ENCODE data around the gene TMEM31.

The TMEM31 gene

GRCh38 chrX:103710609-103711008 lies at the start of gene TMEM31:
Gene TMEM31 (plus strand): TSS chrX:103710909. CDS start chrX:103712259, 1,350 bp downstream.
- no peak for TF ChIP-seq CTCF (conservative IDR thresholded peaks at IDR 0.05)
- H3K27ac ChIP-seq = no peak within 1 kb of the TSS

GRCh38 chrX:103663981-103664762 lies 46.5 kb upstream of the TMEM31 start:
- no peak for TF ChIP-seq CTCF (conservative IDR thresholded peaks at IDR 0.05)
- no peak overlapping the region for H3K27ac ChIP-seq

- no peak for TF ChIP-seq CTCF (conservative IDR thresholded peaks at IDR 0.05)
Measured at GRCh38 chrX:103666202-103667107, 44.3 kb upstream of the TMEM31 start.

GRCh38 chrX:103669745-103670144 lies 41.0 kb upstream of the TMEM31 start:
- TF ChIP-seq CTCF (conservative IDR thresholded peaks at IDR 0.05) = no peak
- H3K27ac ChIP-seq = no peak overlapping the region

More at GRCh38 chrX:103666202-103667107, 44.3 kb upstream of the TMEM31 start:
- H3K27ac ChIP-seq = no peak overlapping the region

- no peak for TF ChIP-seq CTCF (conservative IDR thresholded peaks at IDR 0.05)
- no peak overlapping the region for H3K27ac ChIP-seq
Measured at GRCh38 chrX:103674531-103675454, 35.9 kb upstream of the TMEM31 start.

- no peak overlapping the region for H3K27ac ChIP-seq
- no peak for TF ChIP-seq CTCF (conservative IDR thresholded peaks at IDR 0.05)
Measured at GRCh38 chrX:103678199-103678993, 32.3 kb upstream of the TMEM31 start.
